ENCODE results near the gene CCND1.

The CCND1 gene

GRCh38 chr11:69652999-69653398, 12.0 kb downstream of the CCND1 start:
- TF ChIP-seq CTCF (conservative IDR thresholded peaks at IDR 0.05; ENCODE audit: control insufficient read depth, insufficient read depth, low read depth, low read length) = no peak

GRCh38 chr11:69653406-69653960, 12.5 kb downstream of the CCND1 start:
- TF ChIP-seq CTCF (conservative IDR thresholded peaks at IDR 0.05; ENCODE audit: control insufficient read depth, insufficient read depth, low read depth, low read length) = no peak
- no peak overlapping the region for H3K4me3 ChIP-seq (ENCODE audit: control insufficient read depth, low read depth, low read length)
- DNase-seq (ENCODE audit: low read depth) = no peak

More at GRCh38 chr11:69652999-69653398, 12.0 kb downstream of the CCND1 start:
- DNase-seq (ENCODE audit: low read depth) = no peak
- no peak overlapping the region for H3K4me3 ChIP-seq (ENCODE audit: control insufficient read depth, low read depth, low read length)

- no peak overlapping the region for H3K4me3 ChIP-seq (ENCODE audit: control insufficient read depth, low read depth, low read length)
- TF ChIP-seq CTCF (conservative IDR thresholded peaks at IDR 0.05; ENCODE audit: control insufficient read depth, insufficient read depth, low read depth, low read length) = no peak
- no peak for DNase-seq (ENCODE audit: low read depth)
Observed at GRCh38 chr11:69654001-69654659, 13.2 kb downstream of the CCND1 start.

- H3K4me3 ChIP-seq (ENCODE audit: control insufficient read depth, low read depth, low read length) = no peak overlapping the region
- DNase-seq (ENCODE audit: low read depth) = peak; percentile 54
- no peak for TF ChIP-seq CTCF (conservative IDR thresholded peaks at IDR 0.05; ENCODE audit: control insufficient read depth, insufficient read depth, low read depth, low read length)
Observed at GRCh38 chr11:69654660-69655478, 13.9 kb downstream of the CCND1 start.

GRCh38 chr11:69655479-69656428, 14.8 kb downstream of the CCND1 start:
- DNase-seq (ENCODE audit: low read depth) = no peak
- H3K4me3 ChIP-seq (ENCODE audit: control insufficient read depth, low read depth, low read length) = no peak overlapping the region
- TF ChIP-seq CTCF (conservative IDR thresholded peaks at IDR 0.05; ENCODE audit: control insufficient read depth, insufficient read depth, low read depth, low read length) = no peak
